Osteocyte (in vitro differentiated cells): ENCODE measurements around the gene NEK5. TPM values are rescaled to one million over a fixed set of nuclear protein-coding genes. Genes with fewer than 3 reads are reported as not detected.

Experiments used
- DNase-seq: peaks from one replicate; pipeline ENCODE4 v3.0.0; 2021; ENCODE audit warnings: mixed read lengths; ENCODE audit not compliant: unreplicated experiment; ENCODE audit errors: extremely low spot score
- H3K27ac Mint-ChIP-seq: one replicate; pipeline ENCODE4 v1.8.0; 2021; ENCODE audit warnings: mild to moderate bottlenecking, mixed read lengths; ENCODE audit not compliant: unreplicated experiment
- H3K27me3 Mint-ChIP-seq: one replicate; pipeline ENCODE4 v1.8.0; 2021; ENCODE audit warnings: mixed read lengths; ENCODE audit not compliant: unreplicated experiment
- H3K36me3 Mint-ChIP-seq: one replicate; pipeline ENCODE4 v1.8.0; 2021; ENCODE audit warnings: mixed read lengths; ENCODE audit not compliant: unreplicated experiment
- H3K4me1 Mint-ChIP-seq: one replicate; pipeline ENCODE4 v1.8.0; 2021; ENCODE audit warnings: mixed read lengths; ENCODE audit not compliant: unreplicated experiment
- H3K4me3 Mint-ChIP-seq: one replicate; pipeline ENCODE4 v1.8.0; 2021; ENCODE audit warnings: mild to moderate bottlenecking, moderate library complexity, mixed read lengths; ENCODE audit not compliant: unreplicated experiment
- H3K9me3 Mint-ChIP-seq: one replicate; pipeline ENCODE4 v1.8.0; 2021; ENCODE audit warnings: mixed read lengths; ENCODE audit not compliant: unreplicated experiment
- total RNA-seq: library from RNA; stranded (reverse); gene quantifications from 2 replicates; pipeline ENCODE4 v1.2.1, GENCODE V29; 2021
- TF ChIP-seq, protein P1 (sequence below): fragments of 200-600 bp; sonication (generic); IDR thresholded peaks from 2 replicates; pipeline ENCODE4 v1.5.0; 2021; ENCODE audit warnings: antibody characterized with exemption, mild to moderate bottlenecking, moderate library complexity

NEK5 gene
- total RNA-seq, 1 donor from 2014 or later: 0.40 TPM

DNA sequence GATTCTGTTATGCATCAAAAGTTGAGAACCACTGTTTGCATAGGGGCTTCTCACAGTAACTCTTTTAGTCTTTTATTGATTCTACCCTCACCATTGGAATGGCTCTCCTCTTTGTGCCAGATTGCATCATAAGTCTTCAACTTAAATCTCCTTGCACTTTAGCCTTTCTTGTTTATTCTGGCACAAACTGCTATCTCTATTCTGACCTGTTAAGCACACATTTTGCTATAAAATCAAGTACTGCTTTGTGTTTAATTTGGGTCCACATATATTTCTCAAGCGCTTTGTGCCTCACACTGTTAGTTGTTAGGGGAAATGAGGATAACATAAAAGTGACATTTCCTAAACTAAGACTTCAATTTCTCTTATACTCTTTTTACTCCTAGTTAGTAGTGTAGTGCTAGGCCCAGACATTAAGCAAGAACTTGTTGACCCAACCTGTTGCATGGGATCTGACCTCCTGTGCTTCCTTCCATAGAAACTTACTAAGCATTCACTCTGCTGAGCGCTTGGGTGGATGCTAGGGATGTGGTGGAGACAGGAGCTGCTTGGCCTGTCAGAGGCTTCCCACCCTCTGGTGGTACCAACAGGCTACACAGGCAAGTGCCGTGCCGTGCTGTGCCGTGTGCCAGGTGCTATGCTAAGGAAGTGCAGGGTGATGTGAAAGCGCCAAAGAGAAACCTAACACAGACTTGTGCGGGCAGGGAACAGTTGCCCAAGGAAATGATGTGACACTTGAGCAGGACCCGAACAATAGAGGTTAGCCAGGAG is 103.2 kb downstream of the NEK5 start:
- H3K9me3 Mint-ChIP-seq: peaks cover 20% of the 10 kb centered on the region
- TF ChIP-seq, protein P1, sequence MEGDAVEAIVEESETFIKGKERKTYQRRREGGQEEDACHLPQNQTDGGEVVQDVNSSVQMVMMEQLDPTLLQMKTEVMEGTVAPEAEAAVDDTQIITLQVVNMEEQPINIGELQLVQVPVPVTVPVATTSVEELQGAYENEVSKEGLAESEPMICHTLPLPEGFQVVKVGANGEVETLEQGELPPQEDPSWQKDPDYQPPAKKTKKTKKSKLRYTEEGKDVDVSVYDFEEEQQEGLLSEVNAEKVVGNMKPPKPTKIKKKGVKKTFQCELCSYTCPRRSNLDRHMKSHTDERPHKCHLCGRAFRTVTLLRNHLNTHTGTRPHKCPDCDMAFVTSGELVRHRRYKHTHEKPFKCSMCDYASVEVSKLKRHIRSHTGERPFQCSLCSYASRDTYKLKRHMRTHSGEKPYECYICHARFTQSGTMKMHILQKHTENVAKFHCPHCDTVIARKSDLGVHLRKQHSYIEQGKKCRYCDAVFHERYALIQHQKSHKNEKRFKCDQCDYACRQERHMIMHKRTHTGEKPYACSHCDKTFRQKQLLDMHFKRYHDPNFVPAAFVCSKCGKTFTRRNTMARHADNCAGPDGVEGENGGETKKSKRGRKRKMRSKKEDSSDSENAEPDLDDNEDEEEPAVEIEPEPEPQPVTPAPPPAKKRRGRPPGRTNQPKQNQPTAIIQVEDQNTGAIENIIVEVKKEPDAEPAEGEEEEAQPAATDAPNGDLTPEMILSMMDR: no peak
- no peaks in the 10 kb centered on the region for H3K27me3 Mint-ChIP-seq
- H3K36me3 Mint-ChIP-seq: peaks cover 72% of the 10 kb centered on the region
- H3K4me3 Mint-ChIP-seq: no peak overlapping the region
- no peak for DNase-seq
- no peaks in the 10 kb centered on the region for H3K4me1 Mint-ChIP-seq
- no peak overlapping the region for H3K27ac Mint-ChIP-seq

DNA sequence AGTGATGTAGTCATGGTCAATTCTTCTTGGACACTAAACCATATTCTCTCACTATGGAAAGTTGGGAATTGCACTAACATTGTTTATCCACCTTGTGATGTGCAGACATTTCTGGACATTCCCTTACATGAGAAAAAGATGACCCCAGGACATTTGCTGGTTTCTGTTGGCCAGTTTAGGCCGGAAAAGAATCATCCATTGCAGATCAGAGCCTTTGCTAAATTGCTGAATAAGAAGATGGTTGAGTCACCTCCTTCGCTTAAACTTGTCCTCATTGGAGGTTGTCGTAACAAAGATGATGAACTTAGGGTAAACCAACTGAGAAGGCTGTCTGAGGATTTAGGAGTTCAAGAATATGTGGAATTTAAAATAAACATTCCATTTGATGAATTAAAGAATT is 104.4 kb downstream of the NEK5 start, which contains the start of gene UTP14C:
Gene UTP14C (plus strand): TSS at position 211 of the 400 bp plus-strand sequence. CDS start 4,114 bp downstream, outside the sequence.
- Mint-ChIP-seq H3K4me1 (no peaks in the 10 kb centered on the region), H3K9me3 (peaks cover 20% of the 10 kb centered on the region), H3K27ac (no peak within 1 kb of the TSS), H3K36me3 (peaks cover 73% of the 10 kb centered on the region), H3K4me3 (no peak within 1 kb of the TSS), H3K27me3 (no peaks in the 10 kb centered on the region)
- TF ChIP-seq, protein P1: no peak
- no peak for DNase-seq

DNA sequence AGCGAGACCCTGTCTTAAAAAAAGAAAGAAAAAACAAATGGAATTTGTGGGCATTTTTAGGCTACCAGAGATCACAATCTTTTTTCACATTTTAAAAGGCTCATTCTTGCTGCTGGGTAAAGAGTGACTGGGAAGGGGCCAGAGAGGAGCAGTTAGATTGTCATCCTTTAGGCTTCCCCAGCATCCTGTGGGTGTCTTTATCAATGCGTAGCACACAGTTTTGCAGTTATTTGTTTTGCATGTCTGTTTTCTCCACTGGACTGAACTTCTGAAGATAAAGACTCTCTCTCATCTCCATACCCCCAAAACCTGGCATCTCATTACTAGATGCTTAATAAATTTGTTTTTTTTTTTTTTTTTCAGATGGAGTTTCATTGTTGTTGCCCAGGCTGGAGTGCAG is 106.5 kb downstream of the NEK5 start:
- TF ChIP-seq, protein P1: no peak
- H3K4me1 Mint-ChIP-seq: no peaks in the 10 kb centered on the region
- H3K9me3 Mint-ChIP-seq: peaks cover 13% of the 10 kb centered on the region
- no peak overlapping the region for H3K27ac Mint-ChIP-seq
- peaks cover 56% of the 10 kb centered on the region for H3K36me3 Mint-ChIP-seq
- H3K27me3 Mint-ChIP-seq: no peaks in the 10 kb centered on the region
- DNase-seq: no peak
- no peak overlapping the region for H3K4me3 Mint-ChIP-seq

DNA sequence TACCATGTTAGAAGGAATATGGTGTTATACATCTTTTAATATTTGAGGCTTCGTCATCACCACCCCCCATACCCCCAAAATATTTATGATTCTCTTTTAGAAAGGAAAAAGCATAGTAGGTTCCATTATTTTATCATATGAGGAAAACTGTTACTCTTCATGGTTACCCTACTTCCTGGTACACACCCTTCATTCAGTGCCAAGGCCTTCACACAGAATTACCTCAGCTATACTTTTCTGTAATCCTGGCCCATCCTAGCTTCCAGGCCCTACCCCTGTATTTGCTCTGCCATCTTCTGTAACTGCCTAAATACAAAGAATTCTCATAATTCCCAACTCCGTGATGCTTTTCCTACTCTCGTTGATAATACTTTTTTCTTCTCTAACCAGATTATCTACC is 108.7 kb downstream of the NEK5 start:
- Mint-ChIP-seq H3K27ac (no peak overlapping the region), H3K9me3 (no peaks in the 10 kb centered on the region), H3K27me3 (no peaks in the 10 kb centered on the region), H3K36me3 (peaks cover 42% of the 10 kb centered on the region), H3K4me3 (no peak overlapping the region), H3K4me1 (no peaks in the 10 kb centered on the region)
- no peak for DNase-seq
- TF ChIP-seq, protein P1: no peak

DNA sequence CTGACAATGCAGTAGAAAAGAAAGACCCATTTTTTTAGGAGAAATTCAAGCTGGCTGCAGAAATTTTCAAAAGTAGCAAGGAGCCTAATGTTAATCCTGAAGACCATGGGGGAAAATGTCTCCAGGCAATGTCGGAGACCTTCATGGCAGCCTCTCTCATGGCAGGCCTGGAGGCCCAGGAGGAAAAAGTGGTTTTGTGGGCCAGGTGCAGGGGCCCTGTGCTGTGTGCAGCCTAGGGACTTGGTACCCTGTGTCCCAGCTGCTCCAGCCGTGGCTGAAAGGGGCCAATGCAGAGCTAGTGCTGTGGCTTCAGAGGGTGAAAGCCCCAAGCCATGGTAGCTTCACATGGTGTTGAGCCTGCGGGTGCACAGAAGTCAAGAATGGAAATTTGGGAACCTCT is 112.6 kb downstream of the NEK5 start:
- peaks cover 7% of the 10 kb centered on the region for H3K4me1 Mint-ChIP-seq
- H3K4me3 Mint-ChIP-seq: no peak overlapping the region
- TF ChIP-seq, protein P1: no peak
- no peak for DNase-seq
- H3K27ac Mint-ChIP-seq: no peak overlapping the region
- H3K27me3 Mint-ChIP-seq: no peaks in the 10 kb centered on the region
- H3K36me3 Mint-ChIP-seq: peaks cover 25% of the 10 kb centered on the region
- no peaks in the 10 kb centered on the region for H3K9me3 Mint-ChIP-seq
